Measurements from ENCODE around the gene KLF7. TPM values are rescaled to one million over a fixed set of nuclear protein-coding genes. Genes with fewer than 3 reads are reported as not detected.

The KLF7 gene
- total RNA-seq, 1 donor from 2014 or later = 35.8 TPM

GRCh38 chr2:207055257-207055656 lies 110.5 kb downstream of the KLF7 start:
- Histone ChIP-seq H3K27me3 (no peaks in the 10 kb centered on the region), H3K4me1 (no peaks in the 10 kb centered on the region), H3K27ac (no peak overlapping the region), H3K4me3 (no peak overlapping the region), H3K9me3 (no peaks in the 10 kb centered on the region), H3K36me3 (no peaks in the 10 kb centered on the region)
- intact Hi-C loops (cut with DNase I) = no loop called here
- TF ChIP-seq POLR2A (IDR thresholded peaks at IDR 0.05) (no peak), POLR2AphosphoS5 (IDR thresholded peaks at IDR 0.05; ENCODE audit: insufficient read depth in 1 of 2, low read depth in 1 of 2) (no peak)
- TF ChIP-seq, protein P1, sequence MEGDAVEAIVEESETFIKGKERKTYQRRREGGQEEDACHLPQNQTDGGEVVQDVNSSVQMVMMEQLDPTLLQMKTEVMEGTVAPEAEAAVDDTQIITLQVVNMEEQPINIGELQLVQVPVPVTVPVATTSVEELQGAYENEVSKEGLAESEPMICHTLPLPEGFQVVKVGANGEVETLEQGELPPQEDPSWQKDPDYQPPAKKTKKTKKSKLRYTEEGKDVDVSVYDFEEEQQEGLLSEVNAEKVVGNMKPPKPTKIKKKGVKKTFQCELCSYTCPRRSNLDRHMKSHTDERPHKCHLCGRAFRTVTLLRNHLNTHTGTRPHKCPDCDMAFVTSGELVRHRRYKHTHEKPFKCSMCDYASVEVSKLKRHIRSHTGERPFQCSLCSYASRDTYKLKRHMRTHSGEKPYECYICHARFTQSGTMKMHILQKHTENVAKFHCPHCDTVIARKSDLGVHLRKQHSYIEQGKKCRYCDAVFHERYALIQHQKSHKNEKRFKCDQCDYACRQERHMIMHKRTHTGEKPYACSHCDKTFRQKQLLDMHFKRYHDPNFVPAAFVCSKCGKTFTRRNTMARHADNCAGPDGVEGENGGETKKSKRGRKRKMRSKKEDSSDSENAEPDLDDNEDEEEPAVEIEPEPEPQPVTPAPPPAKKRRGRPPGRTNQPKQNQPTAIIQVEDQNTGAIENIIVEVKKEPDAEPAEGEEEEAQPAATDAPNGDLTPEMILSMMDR (IDR thresholded peaks at IDR 0.05) = no peak
- DNase-seq (ENCODE audit: extremely low spot score in 2 of 2) = no peak

GRCh38 chr2:207054521-207054920 lies 111.2 kb downstream of the KLF7 start:
- H3K27ac ChIP-seq = no peak overlapping the region
- H3K9me3 ChIP-seq = no peaks in the 10 kb centered on the region
- TF ChIP-seq POLR2A (IDR thresholded peaks at IDR 0.05) = no peak
- TF ChIP-seq, protein P1 (IDR thresholded peaks at IDR 0.05) = no peak
- no peak for TF ChIP-seq POLR2AphosphoS5 (IDR thresholded peaks at IDR 0.05; ENCODE audit: insufficient read depth in 1 of 2, low read depth in 1 of 2)
- DNase-seq (ENCODE audit: extremely low spot score in 2 of 2) = no peak
- H3K27me3 ChIP-seq = no peaks in the 10 kb centered on the region
- no peak overlapping the region for H3K4me3 ChIP-seq
- intact Hi-C loops (cut with DNase I) = no loop called here
- H3K36me3 ChIP-seq = no peaks in the 10 kb centered on the region
- no peaks in the 10 kb centered on the region for H3K4me1 ChIP-seq

- no peak for DNase-seq (ENCODE audit: extremely low spot score in 2 of 2)
- Histone ChIP-seq H3K27ac (no peak overlapping the region), H3K9me3 (no peaks in the 10 kb centered on the region), H3K36me3 (no peaks in the 10 kb centered on the region), H3K27me3 (no peaks in the 10 kb centered on the region), H3K4me3 (no peak overlapping the region), H3K4me1 (peaks cover 6% of the 10 kb centered on the region)
- TF ChIP-seq, protein P1 (IDR thresholded peaks at IDR 0.05) = no peak
- TF ChIP-seq POLR2A (IDR thresholded peaks at IDR 0.05) = no peak
- TF ChIP-seq POLR2AphosphoS5 (IDR thresholded peaks at IDR 0.05; ENCODE audit: insufficient read depth in 1 of 2, low read depth in 1 of 2) = no peak
- intact Hi-C loops (cut with DNase I) = no loop called here
Measured at GRCh38 chr2:207051385-207051965, 114.3 kb downstream of the KLF7 start.

GRCh38 chr2:207049122-207049521 lies 116.6 kb downstream of the KLF7 start:
- Histone ChIP-seq H3K36me3 (no peaks in the 10 kb centered on the region), H3K4me1 (peaks cover 6% of the 10 kb centered on the region), H3K27ac (no peak overlapping the region), H3K9me3 (no peaks in the 10 kb centered on the region), H3K27me3 (no peaks in the 10 kb centered on the region), H3K4me3 (no peak overlapping the region)
- intact Hi-C loops (cut with DNase I) = no loop called here
- no peak for DNase-seq (ENCODE audit: extremely low spot score in 2 of 2)
- TF ChIP-seq, protein P1 (IDR thresholded peaks at IDR 0.05) = no peak

DNA sequence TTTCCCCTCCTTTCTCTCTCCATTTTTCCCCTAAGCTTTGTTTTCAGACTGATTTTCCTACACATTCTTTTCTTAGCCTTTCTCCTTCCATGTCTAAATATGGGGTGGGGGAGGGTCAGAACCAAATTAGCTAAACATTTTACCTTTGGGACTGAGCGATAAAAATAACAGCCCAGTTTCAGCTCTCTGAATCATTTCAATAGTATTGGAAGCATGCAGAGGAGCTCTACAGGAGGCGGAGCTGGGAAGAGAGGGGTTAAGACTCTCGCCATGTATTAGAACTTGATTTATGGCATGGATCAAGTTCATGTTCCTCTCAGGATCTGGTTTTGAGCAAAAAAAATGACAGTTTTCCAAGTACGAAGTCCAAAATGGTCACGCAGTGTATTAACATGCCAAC lies 117.3 kb downstream of the KLF7 start:
- H3K27me3 ChIP-seq = no peaks in the 10 kb centered on the region
- DNase-seq (ENCODE audit: extremely low spot score in 2 of 2) = no peak
- H3K4me3 ChIP-seq = no peak overlapping the region
- no peaks in the 10 kb centered on the region for H3K36me3 ChIP-seq
- H3K27ac ChIP-seq = no peak overlapping the region
- TF ChIP-seq, protein P1 (IDR thresholded peaks at IDR 0.05) = no peak
- TF ChIP-seq POLR2A (IDR thresholded peaks at IDR 0.05) (no peak), POLR2AphosphoS5 (IDR thresholded peaks at IDR 0.05; ENCODE audit: insufficient read depth in 1 of 2, low read depth in 1 of 2) (no peak)
- intact Hi-C loops (cut with DNase I) = no loop called here
- no peaks in the 10 kb centered on the region for H3K9me3 ChIP-seq
- H3K4me1 ChIP-seq = peaks cover 6% of the 10 kb centered on the region
